Gastrocnemius medialis (tissue), 4 donors: ENCODE data around the gene SIGLECL1.

Experiments
- CTCF ChIP-seq, 5 experiments: fragments of 450-650 bp in 3 of 5; fragments of 200-600 bp in 2 of 5; sonication (generic) in 2 of 5; IDR thresholded peaks in 4 of 5; conservative IDR thresholded peaks in 1 of 5; 1 replicate in 4 of 5; 2 replicates in 1 of 5; pipeline ENCODE4 v1.5.1; 2016 to 2019; ENCODE audit warnings: antibody characterized with exemption in 5 of 5, mild to moderate bottlenecking in 3 of 5, moderate library complexity in 3 of 5
- POLR2A ChIP-seq, 2 donors: fragments of 450-650 bp; IDR thresholded peaks; one replicate each; pipeline ENCODE4 v1.6.1; 2017; ENCODE audit warnings: antibody characterized with exemption in 2 of 2, mild to moderate bottlenecking in 2 of 2, moderate library complexity in 2 of 2

GRCh38 chr19:51247972-51248590, 2.8 kb upstream of the SIGLECL1 start:
- TF ChIP-seq CTCF (IDR thresholded peaks at IDR 0.05 in 4 of 5, conservative IDR thresholded peaks at IDR 0.05 in 1 of 5) (no peak), POLR2A (IDR thresholded peaks at IDR 0.05) (no peak)
